Lower leg skin (tissue), 3 donors: ENCODE results near the gene SPI1.

Experiments
- CTCF ChIP-seq, 3 donors: fragments of 450-650 bp; IDR thresholded peaks; one replicate each; pipeline ENCODE4 v1.5.1; 2016; ENCODE audit warnings: antibody characterized with exemption in 3 of 3, mild to moderate bottlenecking in 3 of 3, moderate library complexity in 2 of 3
- POLR2A ChIP-seq, 2 donors: fragments of 450-650 bp; IDR thresholded peaks; one replicate each; pipeline ENCODE4 v1.6.1; 2016 to 2017; ENCODE audit warnings: antibody characterized with exemption in 2 of 2, mild to moderate bottlenecking in 1 of 2, moderate library complexity in 1 of 2

- TF ChIP-seq CTCF (IDR thresholded peaks at IDR 0.05) (no peak), POLR2A (IDR thresholded peaks at IDR 0.05) (no peak)
Observed at GRCh38 chr11:47372422-47372821, 5.9 kb downstream of the SPI1 start.
